IMR-90 (cell line): ENCODE measurements around the gene SRD5A1. TPM values are rescaled to one million over a fixed set of nuclear protein-coding genes. Genes with fewer than 3 reads are reported as not detected.

Source experiments
- ATAC-seq: fragments of 200-7000 bp; cut with Tn5 transposase; 2 replicates; pipeline ENCODE4 v1.9.1; 2020; ENCODE audit warnings: low read depth, mild to moderate bottlenecking, moderate library complexity
- BruUV-seq: library from RNA; stranded (reverse); fragments of 400-500 nt; replicated peaks from 2 replicates; lab custom pipeline; 2021; lab: Mats Ljungman, UMichigan
- CTCF ChIA-PET: fragments of 300-600 bp; formaldehyde crosslinking; extraction: SDS; loops from one replicate; lab custom pipeline; 2021; ENCODE audit warnings: antibody characterized with exemption; lab: Yijun Ruan, JAX
- POLR2A ChIA-PET: fragments of 300-600 bp; sonication (Branson Sonifier 250); formaldehyde crosslinking; loops from one replicate; lab custom pipeline; 2022; ENCODE audit warnings: antibody characterized with exemption; ENCODE audit not compliant: unreplicated experiment; lab: Charles Lee
- DNase-seq: peaks from one replicate; pipeline ENCODE4 v3.0.0; 2013
- H2AFZ ChIP-seq: replicated peaks from 2 replicates; pipeline ENCODE3; 2013; ENCODE audit warnings: low read length, mild to moderate bottlenecking; ENCODE audit not compliant: poor library complexity
- H2AK5ac ChIP-seq: 2 replicates; pipeline ENCODE4 v1.6.1; 2013; ENCODE audit warnings: low read depth, low read length, inconsistent platforms
- H2AK9ac ChIP-seq: replicated peaks from 2 replicates; pipeline ENCODE3; 2013; ENCODE audit warnings: mild to moderate bottlenecking, low read depth, low read length, moderate library complexity; ENCODE audit not compliant: poor library complexity
- H2BK120ac ChIP-seq: 2 replicates; pipeline ENCODE4 v1.6.1; 2013; ENCODE audit warnings: low read depth, low read length, inconsistent platforms
- H2BK15ac ChIP-seq: 3 replicates; pipeline ENCODE4 v1.6.1; 2013; ENCODE audit warnings: low read depth, low read length, inconsistent platforms
- H2BK20ac ChIP-seq: 2 replicates; pipeline ENCODE4 v1.6.1; 2013; ENCODE audit warnings: low read depth, mild to moderate bottlenecking, inconsistent platforms, low read length, moderate library complexity
- H2BK5ac ChIP-seq: 2 replicates; pipeline ENCODE4 v1.6.1; 2013; ENCODE audit warnings: mild to moderate bottlenecking, low read depth, low read length, inconsistent platforms; ENCODE audit not compliant: poor library complexity, severe bottlenecking
- H3K14ac ChIP-seq: replicated peaks from 2 replicates; pipeline ENCODE4 v1.6.1; 2013; ENCODE audit warnings: low read depth, low read length, inconsistent platforms
- H3K18ac ChIP-seq: 2 replicates; pipeline ENCODE4 v1.6.1; 2013; ENCODE audit warnings: low read depth, low read length, control low read depth
- H3K23ac ChIP-seq: 2 replicates; pipeline ENCODE4 v1.6.1; 2013; ENCODE audit warnings: low read depth, low read length, inconsistent platforms
- H3K27ac ChIP-seq: 2 replicates; pipeline ENCODE4 v1.5.1; 2013; ENCODE audit warnings: mild to moderate bottlenecking, control low read depth, low read length; ENCODE audit not compliant: insufficient read depth
- H3K27me3 ChIP-seq: 2 replicates; pipeline ENCODE4 v1.6.1; 2013; ENCODE audit warnings: low read length; ENCODE audit not compliant: control insufficient read depth, insufficient read depth
- H3K36me3 ChIP-seq: 2 replicates; pipeline ENCODE4 v1.6.1; 2013; ENCODE audit warnings: low read length, mixed read lengths; ENCODE audit not compliant: control insufficient read depth, insufficient read depth
- H3K4ac ChIP-seq: 2 replicates; pipeline ENCODE4 v1.6.1; 2013; ENCODE audit warnings: low read depth, low read length, inconsistent platforms
- H3K4me1 ChIP-seq: 2 replicates; pipeline ENCODE4 v1.6.1; 2013; ENCODE audit warnings: low read length, mixed read lengths; ENCODE audit not compliant: control insufficient read depth, insufficient read depth
- H3K4me2 ChIP-seq: 2 replicates; pipeline ENCODE4 v1.6.1; 2013; ENCODE audit warnings: low read depth, mild to moderate bottlenecking, control low read depth, low read length, moderate library complexity
- H3K4me3 ChIP-seq: 2 replicates; pipeline ENCODE4 v1.5.1; 2013; ENCODE audit warnings: low read depth, mild to moderate bottlenecking, control low read depth, low read length, moderate library complexity; ENCODE audit not compliant: insufficient read depth
- H3K56ac ChIP-seq: 2 replicates; pipeline ENCODE4 v1.6.1; 2013; ENCODE audit warnings: low read length, inconsistent platforms; ENCODE audit not compliant: insufficient read depth; ENCODE audit errors: extremely low read depth
- H3K79me1 ChIP-seq, 2 experiments: 2 replicates each; pipeline ENCODE4 v1.6.1; 2013; ENCODE audit warnings: low read length in 2 of 2, inconsistent platforms in 1 of 2, low read depth in 1 of 2
- H3K9ac ChIP-seq: 2 replicates; pipeline ENCODE4 v1.6.1; 2013; ENCODE audit warnings: low read depth, low read length, control low read depth
- H3K9me1 ChIP-seq: 2 replicates; pipeline ENCODE4 v1.6.1; 2013; ENCODE audit warnings: low read length, inconsistent platforms; ENCODE audit not compliant: insufficient read depth
- H3K9me3 ChIP-seq: 2 replicates; pipeline ENCODE4 v1.6.1; 2013; ENCODE audit warnings: low read length; ENCODE audit not compliant: control insufficient read depth, insufficient read depth
- H4K20me1 ChIP-seq: 2 replicates; pipeline ENCODE4 v1.6.1; 2013; ENCODE audit warnings: low read length, inconsistent platforms; ENCODE audit not compliant: insufficient read depth
- H4K5ac ChIP-seq: 2 replicates; pipeline ENCODE4 v1.6.1; 2013; ENCODE audit warnings: mild to moderate bottlenecking, low read depth, low read length, control low read depth
- H4K8ac ChIP-seq, 2 experiments: 2 replicates each; pipeline ENCODE4 v1.6.1; 2013; ENCODE audit warnings: low read depth in 2 of 2, low read length in 2 of 2, control low read depth in 1 of 2, inconsistent platforms in 1 of 2
- H4K91ac ChIP-seq: 2 replicates; pipeline ENCODE4 v1.6.1; 2013; ENCODE audit warnings: low read depth, low read length, inconsistent platforms; ENCODE audit not compliant: insufficient read depth
- BHLHE40 ChIP-seq: fragments of 150-350 bp; IDR thresholded peaks from 2 replicates; pipeline ENCODE4 v1.6.1; 2016; ENCODE audit warnings: mild to moderate bottlenecking, low read depth, low read length
- MAFK ChIP-seq: IDR thresholded peaks from 2 replicates; pipeline ENCODE4 v1.6.1; 2012; ENCODE audit warnings: low read depth, low read length, improper control_type of control experiment
- MXI1 ChIP-seq: IDR thresholded peaks from 2 replicates; pipeline ENCODE4 v1.6.1; 2012; ENCODE audit warnings: low read depth, mild to moderate bottlenecking, low read length, moderate library complexity, borderline replicate concordance
- RCOR1 ChIP-seq: IDR thresholded peaks from 2 replicates; pipeline ENCODE4 v1.6.1; 2012; ENCODE audit warnings: mild to moderate bottlenecking, low read length, improper control_type of control experiment; ENCODE audit not compliant: insufficient replicate concordance
- RFX5 ChIP-seq: IDR thresholded peaks from 2 replicates; pipeline ENCODE4 v1.8.0; 2012; ENCODE audit warnings: low read depth, mild to moderate bottlenecking, low read length, moderate library complexity
- SMC3 ChIP-seq: fragments of 150-350 bp; IDR thresholded peaks from 2 replicates; pipeline ENCODE4 v1.6.1; 2016; ENCODE audit warnings: low read depth, mild to moderate bottlenecking, antibody characterized with exemption, low read length, moderate library complexity
- WGBS, 2 experiments: methylation state at CpG; one replicate each; pipeline versions ENCODE4 v1.1.5 to v1.1.7; 2013; ENCODE audit warnings: missing lambda C conversion rate in 2 of 2; ENCODE audit not compliant: insufficient read length in 1 of 2; ENCODE audit errors: extremely low coverage in 2 of 2; 5-methylcytosine and 5-hydroxymethylcytosine counted together
- dilution Hi-C: fragments of 300-500 bp; cut with HindIII; formaldehyde crosslinking; loops from one replicate; pipeline ENCODE4 v1.14.3; 2018; ENCODE audit warnings: low sequenced_read_pairs; ENCODE audit not compliant: unreplicated experiment
- in situ Hi-C: fragments of 300-500 bp; cut with MboI; formaldehyde crosslinking; loops from 3 replicates; pipeline ENCODE4 v1.14.3; 2019; ENCODE audit warnings: low sequenced_read_pairs, inconsistent platforms, mixed read lengths
- intact Hi-C: fragments of 100-400 bp; cut with micrococcal nuclease; formaldehyde crosslinking; loops from 2 replicates; pipeline ENCODE4 v1.10.0; 2022
- polyA plus RNA-seq, 3 experiments: library from polyadenylated mRNA; depleted of rRNA; stranded (reverse); fragments of >200 nt; gene quantifications; 2 replicates each; pipeline ENCODE4 v1.2.3, GENCODE V29; 2012; ENCODE audit warnings: low replicate concordance in 1 of 3
- total RNA-seq: library from RNA; depleted of rRNA; stranded (reverse); fragments of >200 nt; gene quantifications from 2 replicates; pipeline ENCODE4 v1.2.3, GENCODE V29; 2012

Gene SRD5A1
- total and polyA plus RNA-seq, 2 of the 4 experiments (the other 2 are of a cell fraction): 6.3 to 18.2 TPM

DNA sequence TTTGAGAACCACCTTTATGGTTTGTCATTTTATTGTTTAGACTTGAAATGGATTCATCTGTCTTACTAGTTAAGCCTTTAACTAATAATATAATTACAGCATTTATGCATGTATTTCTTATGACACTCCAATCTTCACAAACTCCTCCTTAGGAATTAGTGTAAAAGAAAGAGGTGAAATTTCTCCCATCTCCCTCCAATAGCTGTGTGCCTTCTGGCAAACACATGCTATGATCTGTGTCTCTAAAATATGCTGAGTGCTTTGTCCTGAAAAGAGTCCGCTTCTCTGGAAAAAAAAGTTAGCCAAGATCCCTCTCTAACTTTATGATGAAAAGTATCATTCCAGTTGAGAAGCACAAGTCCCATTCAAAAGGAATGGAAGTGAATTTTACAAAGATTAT is 66.1 kb downstream of the SRD5A1 start:
- Histone ChIP-seq H2AFZ (no peak overlapping the region), H3K4me1 (peaks cover 7% of the 10 kb centered on the region), H3K27me3 (peaks cover 8% of the 10 kb centered on the region; the same call in 1 of the 2 replicates), H2AK5ac (no peak overlapping the region), H2BK20ac (no peak overlapping the region), H3K9me3 (no peaks in the 10 kb centered on the region), H3K18ac (no peak overlapping the region), H2BK5ac (no peak overlapping the region), H4K20me1 (no peaks in the 10 kb centered on the region), H4K91ac (no peak overlapping the region), H2BK120ac (no peak overlapping the region), H2AK9ac (no peak overlapping the region), H3K36me3 (no peaks in the 10 kb centered on the region), H3K9ac (no peak overlapping the region), H3K56ac (no peak overlapping the region), H3K9me1 (peaks cover 3% of the 10 kb centered on the region; the same call in 1 of the 2 replicates), H2BK15ac (no peak overlapping the region), H4K5ac (no peak overlapping the region), H3K79me1 (no peaks in the 10 kb centered on the region; a peak in 1 of 4 replicates), H3K27ac (no peak overlapping the region), H4K8ac (no peak overlapping the region), H3K4me2 (no peak overlapping the region), H3K23ac (no peak overlapping the region), H3K4me3 (no peak overlapping the region), H3K14ac (no peak overlapping the region), H3K4ac (no peak overlapping the region)
- no CpG with 5 or more reads among the region's 1 CpG for WGBS, 2 experiments
- ChIA-PET CTCF (interaction anchor here (1.0 kb wide), 1 partner anchor 13 kb away, joined by 3 read pairs; no protein-coding TSS in a partner anchor), POLR2A (no interaction called here)
- in situ Hi-C loops (no loop called here), dilution Hi-C loops (no loop called here), intact Hi-C loops (no loop called here)
- no peak for DNase-seq
- no peak for TF ChIP-seq RFX5
- TF ChIP-seq RCOR1: no peak
- TF ChIP-seq MAFK: no peak
- no peak for TF ChIP-seq SMC3
- TF ChIP-seq BHLHE40: no peak
- TF ChIP-seq MXI1: no peak
- BruUV-seq: no TSS peak
- ATAC-seq: no peak
